GM21528 (cell line): ENCODE measurements around the gene DGCR6L.
A peak's percentile ranks its signal among the peaks of the same experiment; 100 is the strongest.
"Not testable (repeated sequence)": the region's sequence is repeated elsewhere in the genome, so short reads cannot be mapped to it uniquely, and the experiment has no call there.

Source experiments
- ATAC-seq: cut with Tn5 transposase; IDR thresholded peaks from one replicate; pipeline ENCODE4 v1.9.1; 2021; ENCODE audit warnings: mild to moderate bottlenecking, moderate library complexity; ENCODE audit not compliant: unreplicated experiment, low FRiP score

Gene DGCR6L

GRCh38 chr22:20319745-20320658, at the start of gene DGCR6L:
Gene DGCR6L (minus strand): TSS chr22:20320060. CDS start chr22:20319988, 72 bp downstream.
- ATAC-seq = peak; percentile 64

- ATAC-seq = not testable (repeated sequence)
Observed at GRCh38 chr22:20368875-20369274, 49.0 kb upstream of the DGCR6L start.

GRCh38 chr22:20366841-20367240, 47.0 kb upstream of the DGCR6L start:
- ATAC-seq = not testable (repeated sequence)

- ATAC-seq = not testable (repeated sequence)
Observed at GRCh38 chr22:20364335-20365260, 44.7 kb upstream of the DGCR6L start.

GRCh38 chr22:20362403-20362802, 42.5 kb upstream of the DGCR6L start:
- ATAC-seq = not testable (repeated sequence)

GRCh38 chr22:20361752-20362229, 41.9 kb upstream of the DGCR6L start:
- ATAC-seq = not testable (repeated sequence)

GRCh38 chr22:20360866-20361751, 41.2 kb upstream of the DGCR6L start:
- not testable (repeated sequence) for ATAC-seq

- ATAC-seq = not testable (repeated sequence)
Observed at GRCh38 chr22:20360261-20360660, 40.4 kb upstream of the DGCR6L start.

- not testable (repeated sequence) for ATAC-seq
Observed at GRCh38 chr22:20358503-20359239, 38.8 kb upstream of the DGCR6L start.

- ATAC-seq = not testable (repeated sequence)
Observed at GRCh38 chr22:20357967-20358366, 38.1 kb upstream of the DGCR6L start.

GRCh38 chr22:20356906-20357305, 37.0 kb upstream of the DGCR6L start:
- ATAC-seq = not testable (repeated sequence)

GRCh38 chr22:20355939-20356636, 36.2 kb upstream of the DGCR6L start:
- not testable (repeated sequence) for ATAC-seq

GRCh38 chr22:20354238-20354975, 34.5 kb upstream of the DGCR6L start:
- no peak for ATAC-seq

- not testable (repeated sequence) for ATAC-seq
Observed at GRCh38 chr22:20352536-20352935, 32.7 kb upstream of the DGCR6L start.

- not testable (repeated sequence) for ATAC-seq
Observed at GRCh38 chr22:20346553-20346952, 26.7 kb upstream of the DGCR6L start.

- ATAC-seq = not testable (repeated sequence)
Observed at GRCh38 chr22:20338291-20338690, 18.4 kb upstream of the DGCR6L start.

GRCh38 chr22:20337807-20338206, 17.9 kb upstream of the DGCR6L start:
- ATAC-seq = not testable (repeated sequence)

- not testable (repeated sequence) for ATAC-seq
Observed at GRCh38 chr22:20336561-20336960, 16.7 kb upstream of the DGCR6L start.
